H9 (cell line): ENCODE measurements around the gene SPEG. TPM values are rescaled to one million over a fixed set of nuclear protein-coding genes. Genes with fewer than 3 reads are reported as not detected.

Experiments
- DNase-seq: peaks from one replicate; pipeline ENCODE4 v3.0.0-alpha.2; 2017
- H2AFZ ChIP-seq: one replicate; pipeline ENCODE4 v1.6.1; 2013; ENCODE audit warnings: mild to moderate bottlenecking, low read length, control low read depth, moderate library complexity
- H2AK5ac ChIP-seq: 2 replicates; pipeline ENCODE4 v1.6.1; 2013; ENCODE audit warnings: low read length, control low read depth, mixed read lengths; ENCODE audit not compliant: insufficient read length
- H2BK120ac ChIP-seq: one replicate; pipeline ENCODE4 v1.6.1; 2013; ENCODE audit warnings: low read depth, mild to moderate bottlenecking, low read length, control low read depth, inconsistent platforms; ENCODE audit not compliant: poor library complexity, severe bottlenecking
- H2BK12ac ChIP-seq: 2 replicates; pipeline ENCODE4 v1.6.1; 2013; ENCODE audit warnings: low read length, control low read depth, mixed read lengths, low read depth; ENCODE audit not compliant: insufficient read length
- H2BK15ac ChIP-seq: 2 replicates; pipeline ENCODE4 v1.6.1; 2013; ENCODE audit warnings: low read depth, low read length, control low read depth
- H2BK20ac ChIP-seq: one replicate; pipeline ENCODE4 v1.6.1; 2013; ENCODE audit warnings: low read depth, mild to moderate bottlenecking, low read length, control low read depth, inconsistent platforms; ENCODE audit not compliant: poor library complexity, severe bottlenecking
- H2BK5ac ChIP-seq: 2 replicates; pipeline ENCODE4 v1.6.1; 2013; ENCODE audit warnings: low read length, control low read depth, mixed read lengths; ENCODE audit not compliant: insufficient read length
- H3K14ac ChIP-seq: 2 replicates; pipeline ENCODE4 v1.6.1; 2013; ENCODE audit warnings: low read length, control low read depth; ENCODE audit not compliant: insufficient read depth
- H3K18ac ChIP-seq: 2 replicates; pipeline ENCODE4 v1.6.1; 2013; ENCODE audit warnings: low read depth, mild to moderate bottlenecking, mixed read lengths, low read length, control low read depth; ENCODE audit not compliant: insufficient read length
- H3K23ac ChIP-seq: 2 replicates; pipeline ENCODE4 v1.6.1; 2013; ENCODE audit warnings: low read length, control low read depth, mixed read lengths, low read depth; ENCODE audit not compliant: insufficient read length
- H3K23me2 ChIP-seq: 2 replicates; pipeline ENCODE4 v1.6.1; 2013; ENCODE audit warnings: low read depth, mild to moderate bottlenecking, mixed read lengths, low read length, control low read depth; ENCODE audit not compliant: insufficient read length, poor library complexity, severe bottlenecking
- H3K27ac ChIP-seq: 2 replicates; pipeline ENCODE4 v1.5.1; 2013; ENCODE audit warnings: low read length, control low read depth, mixed read lengths, low read depth; ENCODE audit not compliant: insufficient read length
- H3K27me3 ChIP-seq: 2 replicates; pipeline ENCODE4 v1.6.1; 2013; ENCODE audit warnings: low read length, control low read depth, inconsistent platforms; ENCODE audit not compliant: insufficient read depth
- H3K4ac ChIP-seq: 2 replicates; pipeline ENCODE4 v1.6.1; 2013; ENCODE audit warnings: low read depth, mild to moderate bottlenecking, control low read depth, inconsistent platforms, low read length, moderate library complexity
- H3K4me1 ChIP-seq: 2 replicates; pipeline ENCODE4 v1.6.1; 2013; ENCODE audit warnings: low read length, control low read depth, inconsistent platforms; ENCODE audit not compliant: insufficient read depth
- H3K4me2 ChIP-seq: 2 replicates; pipeline ENCODE4 v1.6.1; 2013; ENCODE audit warnings: low read length, control low read depth, mixed read lengths; ENCODE audit not compliant: insufficient read length, insufficient read depth
- H3K56ac ChIP-seq: 2 replicates; pipeline ENCODE4 v1.6.1; 2013; ENCODE audit warnings: low read depth, mild to moderate bottlenecking, mixed read lengths, low read length, control low read depth; ENCODE audit not compliant: insufficient read length
- H3K79me1 ChIP-seq: 2 replicates; pipeline ENCODE4 v1.6.1; 2013; ENCODE audit warnings: low read depth, mild to moderate bottlenecking, moderate library complexity, low read length, control low read depth, inconsistent platforms; ENCODE audit not compliant: insufficient read depth, poor library complexity, severe bottlenecking
- H3K79me2 ChIP-seq: 2 replicates; pipeline ENCODE4 v1.6.1; 2013; ENCODE audit warnings: low read length, control low read depth, inconsistent platforms; ENCODE audit not compliant: insufficient read depth
- H3K9ac ChIP-seq: 2 replicates; pipeline ENCODE4 v1.6.1; 2013; ENCODE audit warnings: low read length, control low read depth, mixed read lengths; ENCODE audit not compliant: insufficient read length; ENCODE audit errors: extremely low read depth
- H3K9me3 ChIP-seq: one replicate; pipeline ENCODE4 v1.6.1; 2013; ENCODE audit warnings: low read depth, low read length, inconsistent platforms; ENCODE audit not compliant: control insufficient read depth
- H3T11ph ChIP-seq: one replicate; pipeline ENCODE4 v1.6.1; 2013; ENCODE audit warnings: mild to moderate bottlenecking, low read length, control low read depth, inconsistent platforms
- H4K20me1 ChIP-seq: one replicate; pipeline ENCODE4 v1.6.1; 2013; ENCODE audit not compliant: control insufficient read depth, insufficient read length, insufficient read depth
- H4K5ac ChIP-seq: 2 replicates; pipeline ENCODE4 v1.6.1; 2013; ENCODE audit warnings: low read depth, mild to moderate bottlenecking, mixed read lengths, low read length, control low read depth; ENCODE audit not compliant: insufficient read length
- H4K8ac ChIP-seq: replicated peaks from 2 replicates; pipeline ENCODE4 v1.6.1; 2013; ENCODE audit warnings: low read length, control low read depth, mixed read lengths, low read depth; ENCODE audit not compliant: insufficient read length
- H4K91ac ChIP-seq: 2 replicates; pipeline ENCODE4 v1.6.1; 2013; ENCODE audit warnings: low read depth, mild to moderate bottlenecking, moderate library complexity, mixed read lengths, low read length, control low read depth; ENCODE audit not compliant: insufficient read length
- H3K27ac Mint-ChIP-seq, 3 experiments: 2 replicates in 2 of 3; 3 replicates in 1 of 3; pipeline ENCODE4 v1.8.0; 2020 to 2021; ENCODE audit warnings: mixed read lengths in 3 of 3, mild to moderate bottlenecking in 1 of 3, moderate library complexity in 1 of 3
- H3K27me3 Mint-ChIP-seq: 2 replicates; pipeline ENCODE4 v1.8.0; 2021; ENCODE audit warnings: low read depth, mild to moderate bottlenecking, moderate library complexity, mixed read lengths
- H3K36me3 Mint-ChIP-seq, 3 experiments: 2 replicates in 2 of 3; 3 replicates in 1 of 3; pipeline ENCODE4 v1.8.0; 2020 to 2021; ENCODE audit warnings: low read depth in 3 of 3, mixed read lengths in 3 of 3; ENCODE audit not compliant: insufficient read depth in 1 of 3
- H3K4me1 Mint-ChIP-seq, 2 experiments: 2 replicates each; pipeline ENCODE4 v1.8.0; 2020; ENCODE audit warnings: mixed read lengths in 2 of 2
- H3K4me3 Mint-ChIP-seq, 2 experiments: 2 replicates in 1 of 2; 3 replicates in 1 of 2; pipeline ENCODE4 v1.8.0; 2020 to 2021; ENCODE audit warnings: mild to moderate bottlenecking in 2 of 2, mixed read lengths in 2 of 2, moderate library complexity in 1 of 2
- H3K9me3 Mint-ChIP-seq, 2 experiments: 2 replicates in 1 of 2; 3 replicates in 1 of 2; pipeline ENCODE4 v1.8.0; 2020; ENCODE audit warnings: mild to moderate bottlenecking in 2 of 2, mixed read lengths in 2 of 2, moderate library complexity in 1 of 2
- CTCF ChIP-seq: fragments of 200-600 bp; sonication (generic); conservative IDR thresholded peaks from 3 replicates; pipeline ENCODE4 v1.8.0; 2021; ENCODE audit warnings: antibody characterized with exemption, mild to moderate bottlenecking
- WGBS: extraction: QIAGEN DNeasy Blood & Tissue Kit; methylation state at CpG from one replicate; pipeline ENCODE4 v1.1.7; 2013; ENCODE audit warnings: missing lambda C conversion rate, low lambda C conversion rate, mixed read lengths; ENCODE audit not compliant: insufficient read length; ENCODE audit errors: extremely low coverage; 5-methylcytosine and 5-hydroxymethylcytosine counted together
- total RNA-seq: library from RNA; stranded (reverse); gene quantifications from 2 replicates; pipeline ENCODE4 v1.2.1, GENCODE V29; 2021

Gene SPEG
- total RNA-seq, 1 experiment from 2014 or later, result 23.7 TPM

- Histone ChIP-seq H3K9ac (no peak overlapping the region), H2AK5ac (no peak overlapping the region), H2BK12ac (no peak overlapping the region), H3K4me1 (peaks cover 13% of the 10 kb centered on the region; the same call in 1 of the 2 replicates), H3K18ac (no peak overlapping the region), H4K8ac (no peak overlapping the region), H3K23ac (no peak overlapping the region), H3K27ac (peak overlapping the region; percentile 3), H3K4me2 (peak overlapping the region; percentile 3), H4K5ac (no peak overlapping the region), H2BK120ac (no peak overlapping the region), H2BK15ac (no peak overlapping the region), H3K27me3 (no peaks in the 10 kb centered on the region), H4K20me1 (no peaks in the 10 kb centered on the region), H3K4ac (no peak overlapping the region), H2BK5ac (no peak overlapping the region), H3K9me3 (no peaks in the 10 kb centered on the region), H3K23me2 (peaks cover 4% of the 10 kb centered on the region), H3T11ph (no peak overlapping the region), H3K79me1 (no peaks in the 10 kb centered on the region), H2BK20ac (no peak overlapping the region), H2AFZ (no peak overlapping the region), H4K91ac (no peak overlapping the region), H3K79me2 (no peaks in the 10 kb centered on the region), H3K14ac (no peak overlapping the region; the same call in 1 of the 2 replicates), H3K56ac (no peak overlapping the region)
- TF ChIP-seq CTCF, result no peak
- Mint-ChIP-seq H3K9me3 (no peaks in the 10 kb centered on the region; a peak in 1 of 5 replicates), H3K27ac (peak overlapping the region; percentile 83 to 97 (median 95); a peak in 6 of 7 replicates), H3K36me3 (peaks cover 16 to 19% (median 17%) of the 10 kb centered on the region in 3 experiments), H3K4me1 (peaks cover 56 to 64% of the 10 kb centered on the region in 2 experiments), H3K4me3 (peak overlapping the region; percentile 19 to 56), H3K27me3 (peaks cover 20% of the 10 kb centered on the region)
- no CpG with 5 or more reads among the region's 23 CpGs for WGBS
- no peak for DNase-seq
These were observed 71.6 kb downstream of the SPEG start for GRCh38 chr2:219506153-219506801.
